Measurements from ENCODE around the gene EXOC7. TPM values are rescaled to one million over a fixed set of nuclear protein-coding genes. Genes with fewer than 3 reads are reported as not detected.

EXOC7 gene
- total and polyA plus RNA-seq, 8 donors = 31.8 to 280 (median 68.1) TPM

DNA sequence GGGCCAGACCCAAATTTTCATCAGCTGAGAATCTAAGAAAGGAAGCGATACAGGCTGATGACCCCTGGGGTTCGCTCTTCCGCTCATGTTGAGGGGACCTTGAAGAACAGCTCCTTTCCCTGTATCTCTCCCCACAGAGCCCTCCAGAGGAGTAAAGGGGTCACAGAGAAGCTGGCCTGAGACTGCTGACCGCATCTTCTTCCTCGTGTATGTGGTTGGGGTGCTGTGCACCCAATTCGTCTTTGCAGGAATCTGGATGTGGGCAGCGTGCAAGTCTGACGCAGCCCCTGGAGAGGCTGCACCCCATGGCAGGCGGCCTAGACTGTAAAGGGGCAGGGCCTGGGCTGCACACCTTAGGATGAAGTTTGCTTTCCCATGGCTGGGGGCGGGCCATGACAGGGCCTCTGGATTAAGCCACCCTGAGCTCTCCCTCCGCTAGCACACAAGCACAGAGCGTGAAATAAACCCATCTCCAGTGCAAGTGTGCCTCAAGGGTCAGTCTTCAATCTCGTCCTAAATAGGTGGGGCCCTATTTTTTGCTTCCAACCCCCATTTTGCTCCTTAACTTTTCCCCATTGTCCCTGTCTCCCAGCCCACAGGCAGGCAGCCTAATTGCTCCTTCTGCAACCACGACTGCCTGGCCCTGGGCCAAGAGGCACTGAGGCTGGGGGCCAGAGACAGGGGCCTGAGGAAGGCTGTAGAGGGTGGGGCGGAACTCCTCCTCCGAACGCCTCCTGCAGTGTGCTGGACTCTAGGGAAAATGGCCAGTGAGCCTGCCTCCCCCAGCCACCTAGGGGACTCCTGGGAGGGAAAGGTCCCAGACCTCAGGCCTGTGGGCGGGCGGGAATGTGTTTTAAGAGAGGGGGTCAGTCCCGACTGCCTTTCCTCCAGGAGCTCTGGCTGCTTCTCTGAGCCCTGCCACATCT lies 21.0 kb downstream of the EXOC7 start:
- intact Hi-C loops (cut with DNase I; ENCODE audit: low total_unique reads) = no loop called here
- TF ChIP-seq, protein P1, sequence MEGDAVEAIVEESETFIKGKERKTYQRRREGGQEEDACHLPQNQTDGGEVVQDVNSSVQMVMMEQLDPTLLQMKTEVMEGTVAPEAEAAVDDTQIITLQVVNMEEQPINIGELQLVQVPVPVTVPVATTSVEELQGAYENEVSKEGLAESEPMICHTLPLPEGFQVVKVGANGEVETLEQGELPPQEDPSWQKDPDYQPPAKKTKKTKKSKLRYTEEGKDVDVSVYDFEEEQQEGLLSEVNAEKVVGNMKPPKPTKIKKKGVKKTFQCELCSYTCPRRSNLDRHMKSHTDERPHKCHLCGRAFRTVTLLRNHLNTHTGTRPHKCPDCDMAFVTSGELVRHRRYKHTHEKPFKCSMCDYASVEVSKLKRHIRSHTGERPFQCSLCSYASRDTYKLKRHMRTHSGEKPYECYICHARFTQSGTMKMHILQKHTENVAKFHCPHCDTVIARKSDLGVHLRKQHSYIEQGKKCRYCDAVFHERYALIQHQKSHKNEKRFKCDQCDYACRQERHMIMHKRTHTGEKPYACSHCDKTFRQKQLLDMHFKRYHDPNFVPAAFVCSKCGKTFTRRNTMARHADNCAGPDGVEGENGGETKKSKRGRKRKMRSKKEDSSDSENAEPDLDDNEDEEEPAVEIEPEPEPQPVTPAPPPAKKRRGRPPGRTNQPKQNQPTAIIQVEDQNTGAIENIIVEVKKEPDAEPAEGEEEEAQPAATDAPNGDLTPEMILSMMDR (IDR thresholded peaks at IDR 0.05) = no peak
- TF ChIP-seq EP300 (IDR thresholded peaks at IDR 0.05) (no peak), POLR2A (IDR thresholded peaks at IDR 0.05) (no peak), POLR2AphosphoS5 (IDR thresholded peaks at IDR 0.05) (no peak)
- 75 to 84% (median 81%) methylated on average over 15 to 20 of the region's 20 CpGs for WGBS, 5 donors
- H3K4me1 ChIP-seq = peaks cover 7 to 19% (median 15%) of the 10 kb centered on the region in 4 donors
- no peak overlapping the region for H3K4me3 ChIP-seq
- H3K27me3 ChIP-seq = peaks cover 0 to 31% (median 24%) of the 10 kb centered on the region in 3 donors
- H3K27ac ChIP-seq = no peak overlapping the region
- peaks cover 52 to 56% (median 54%) of the 10 kb centered on the region in 4 donors for H3K36me3 ChIP-seq
- no peaks in the 10 kb centered on the region for H3K9me3 ChIP-seq
- peak in 1 of 2 donors; percentile 54 for DNase-seq

DNA sequence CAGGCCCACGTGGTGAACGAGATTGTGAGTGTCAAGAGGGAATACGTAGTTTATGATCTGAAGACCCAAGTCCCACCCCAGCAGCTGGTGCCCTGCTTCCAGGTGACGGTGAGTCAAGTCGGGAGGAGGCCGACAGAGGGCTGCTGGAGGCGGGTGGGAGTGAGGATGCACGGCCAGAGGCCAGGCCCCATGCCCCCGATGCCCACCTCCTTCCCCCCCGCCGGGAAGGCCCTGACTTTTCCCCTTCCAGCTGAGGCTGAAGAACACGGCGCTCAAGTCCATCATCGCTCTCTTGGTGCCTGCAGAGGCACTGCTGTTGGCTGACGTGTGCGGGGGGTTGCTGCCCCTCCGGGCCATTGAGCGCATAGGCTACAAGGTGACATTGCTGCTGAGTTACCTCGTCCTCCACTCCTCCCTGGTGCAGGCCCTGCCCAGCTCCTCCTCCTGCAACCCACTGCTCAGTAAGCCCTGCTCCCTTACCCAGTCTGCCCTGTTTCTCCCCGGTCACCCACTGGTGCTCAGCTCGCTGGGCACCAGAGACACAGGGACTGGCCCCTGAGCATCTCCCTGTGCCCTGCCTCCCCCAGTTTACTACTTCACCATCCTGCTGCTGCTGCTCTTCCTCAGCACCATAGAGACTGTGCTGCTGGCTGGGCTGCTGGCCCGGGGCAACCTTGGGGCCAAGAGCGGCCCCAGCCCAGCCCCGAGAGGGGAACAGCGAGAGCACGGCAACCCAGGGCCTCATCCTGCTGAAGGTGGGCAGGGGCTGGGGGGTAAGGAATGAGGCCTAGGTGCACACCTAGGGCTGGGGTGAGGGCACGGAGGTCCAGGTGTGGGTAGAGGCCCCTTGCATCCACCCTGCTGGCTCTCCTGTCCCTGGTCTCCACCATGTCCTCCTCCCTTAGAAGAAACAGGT lies 22.0 kb downstream of the EXOC7 start:
- intact Hi-C loops (cut with DNase I; ENCODE audit: low total_unique reads) = no loop called here
- DNase-seq = no peak
- Histone ChIP-seq H3K4me3 (no peak overlapping the region), H3K36me3 (peaks cover 43 to 46% (median 44%) of the 10 kb centered on the region in 4 donors), H3K27ac (no peak overlapping the region), H3K4me1 (peaks cover 14 to 30% (median 23%) of the 10 kb centered on the region in 4 donors), H3K9me3 (no peaks in the 10 kb centered on the region), H3K27me3 (peaks cover 10 to 42% (median 34%) of the 10 kb centered on the region in 3 donors)
- TF ChIP-seq EP300 (IDR thresholded peaks at IDR 0.05) (no peak), POLR2A (IDR thresholded peaks at IDR 0.05) (no peak), POLR2AphosphoS5 (IDR thresholded peaks at IDR 0.05) (no peak)
- TF ChIP-seq, protein P1 (IDR thresholded peaks at IDR 0.05) = no peak
- WGBS, 5 donors = 40 to 71% (median 70%) methylated on average over 6 to 27 of the region's 27 CpGs

DNA sequence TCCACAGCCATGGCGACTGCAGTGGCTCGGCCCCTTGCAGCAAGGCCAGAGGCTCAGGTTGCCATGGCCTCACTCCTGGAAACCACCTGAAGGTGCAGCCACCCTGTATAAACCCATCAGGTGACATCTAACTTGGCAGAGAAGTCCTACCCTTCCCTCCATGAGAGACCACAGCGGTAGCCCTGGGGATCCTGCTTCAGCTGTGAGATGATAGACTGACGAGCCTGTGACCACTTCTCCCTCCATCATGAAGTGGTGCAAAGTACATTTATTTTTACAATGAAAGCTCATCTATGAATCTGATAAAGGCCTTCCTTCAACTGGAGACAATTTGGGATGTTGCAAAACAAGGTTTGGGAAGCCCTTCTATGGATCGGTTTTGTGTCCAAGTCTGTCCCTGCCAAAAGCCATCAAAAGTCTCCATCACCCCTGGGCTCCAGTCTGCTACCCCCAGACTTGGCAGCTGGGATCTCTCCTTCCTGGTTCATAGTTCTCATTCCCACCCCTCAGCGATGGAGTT lies 22.8 kb downstream of the EXOC7 start:
- intact Hi-C loops (cut with DNase I; ENCODE audit: low total_unique reads) = no loop called here
- Histone ChIP-seq H3K9me3 (no peaks in the 10 kb centered on the region), H3K4me3 (no peak overlapping the region), H3K27me3 (peaks cover 17 to 49% (median 42%) of the 10 kb centered on the region in 3 donors), H3K36me3 (peaks cover 36 to 38% (median 38%) of the 10 kb centered on the region in 4 donors), H3K27ac (no peak overlapping the region), H3K4me1 (peaks cover 18 to 37% (median 30%) of the 10 kb centered on the region in 4 donors)
- no peak for TF ChIP-seq POLR2A (IDR thresholded peaks at IDR 0.05)
- no peak for TF ChIP-seq EP300 (IDR thresholded peaks at IDR 0.05)
- TF ChIP-seq, protein P1 (IDR thresholded peaks at IDR 0.05) = no peak
- TF ChIP-seq POLR2AphosphoS5 (IDR thresholded peaks at IDR 0.05) = no peak
- 36 to 47% (median 43%) methylated on average over 5 to 6 of the region's 6 CpGs for WGBS, 5 donors
- no peak for DNase-seq
